AG04450 (cell line): ENCODE results near the gene TTC21B. TPM values are rescaled to one million over a fixed set of nuclear protein-coding genes. Genes with fewer than 3 reads are reported as not detected.

Source experiments
- CTCF ChIA-PET: fragments of 300-600, 350-600 bp; formaldehyde crosslinking; extraction: SDS; loops from one replicate; lab custom pipeline; 2022; ENCODE audit warnings: antibody characterized with exemption, inconsistent platforms; lab: Charles Lee
- POLR2A ChIA-PET: fragments of 350-600 bp; formaldehyde crosslinking; extraction: SDS; loops from one replicate; lab custom pipeline; 2021; ENCODE audit warnings: antibody characterized with exemption, inconsistent platforms; lab: Yijun Ruan, JAX
- DNase-seq: peaks from one replicate; pipeline ENCODE4 v3.0.0-alpha.2; 2011; ENCODE audit warnings: low read depth, low spot score
- H3K27ac ChIP-seq: one replicate; pipeline ENCODE4 v1.5.1; 2012; ENCODE audit warnings: low read depth, low read length, control low read depth
- H3K27me3 ChIP-seq: one replicate; pipeline ENCODE4 v1.6.0; 2012; ENCODE audit warnings: low read length; ENCODE audit not compliant: control insufficient read depth, insufficient read depth
- H3K4me3 ChIP-seq: 2 replicates; pipeline ENCODE4 v1.5.1; 2011; ENCODE audit warnings: mild to moderate bottlenecking, low read depth, low read length, control low read depth
- H3K9me3 ChIP-seq: 2 replicates; pipeline ENCODE4 v1.5.1; 2012; ENCODE audit warnings: low read length; ENCODE audit not compliant: control insufficient read depth, insufficient read depth
- polyA plus RNA-seq: library from polyadenylated mRNA; depleted of rRNA; stranded (reverse); fragments of >200 nt; gene quantifications from 2 replicates; pipeline ENCODE4 v1.2.3, GENCODE V29; 2011
- TF ChIP-seq, protein P1 (sequence below): IDR thresholded peaks from 2 replicates; pipeline ENCODE4 v1.5.1; 2011; ENCODE audit warnings: low read depth, low read length, control low read depth, inconsistent platforms

TTC21B gene
- polyA plus RNA-seq, 1 experiment, result 12.1 TPM

DNA sequence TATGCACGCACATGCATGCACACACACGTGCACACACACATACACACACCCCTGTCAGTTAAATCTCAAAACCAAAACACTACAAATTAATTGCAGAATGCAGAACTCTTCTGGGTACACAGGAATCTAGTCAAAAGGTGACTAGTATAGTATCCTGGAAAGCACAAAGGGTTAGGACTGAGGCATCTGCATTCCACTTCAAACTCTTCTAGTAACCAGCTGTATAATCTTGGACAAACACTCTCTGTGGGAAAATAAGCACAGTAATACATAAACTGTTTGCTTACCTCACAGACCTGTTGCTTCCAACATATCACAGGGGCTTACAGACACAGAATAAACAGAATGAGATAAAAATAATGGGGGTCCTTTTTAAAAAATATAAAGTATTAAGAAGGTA, 49.1 kb downstream of the TTC21B start:
- ChIA-PET CTCF (interaction anchor here (1.3 kb wide), 2 partner anchors 9 to 223 kb away, joined by 3 read pairs; partner anchors contain the start of gene SCN1A), POLR2A (no interaction called here)
- H3K27ac ChIP-seq, result no peak overlapping the region
- H3K9me3 ChIP-seq, result no peaks in the 10 kb centered on the region
- no peak overlapping the region for H3K4me3 ChIP-seq
- TF ChIP-seq, protein P1, sequence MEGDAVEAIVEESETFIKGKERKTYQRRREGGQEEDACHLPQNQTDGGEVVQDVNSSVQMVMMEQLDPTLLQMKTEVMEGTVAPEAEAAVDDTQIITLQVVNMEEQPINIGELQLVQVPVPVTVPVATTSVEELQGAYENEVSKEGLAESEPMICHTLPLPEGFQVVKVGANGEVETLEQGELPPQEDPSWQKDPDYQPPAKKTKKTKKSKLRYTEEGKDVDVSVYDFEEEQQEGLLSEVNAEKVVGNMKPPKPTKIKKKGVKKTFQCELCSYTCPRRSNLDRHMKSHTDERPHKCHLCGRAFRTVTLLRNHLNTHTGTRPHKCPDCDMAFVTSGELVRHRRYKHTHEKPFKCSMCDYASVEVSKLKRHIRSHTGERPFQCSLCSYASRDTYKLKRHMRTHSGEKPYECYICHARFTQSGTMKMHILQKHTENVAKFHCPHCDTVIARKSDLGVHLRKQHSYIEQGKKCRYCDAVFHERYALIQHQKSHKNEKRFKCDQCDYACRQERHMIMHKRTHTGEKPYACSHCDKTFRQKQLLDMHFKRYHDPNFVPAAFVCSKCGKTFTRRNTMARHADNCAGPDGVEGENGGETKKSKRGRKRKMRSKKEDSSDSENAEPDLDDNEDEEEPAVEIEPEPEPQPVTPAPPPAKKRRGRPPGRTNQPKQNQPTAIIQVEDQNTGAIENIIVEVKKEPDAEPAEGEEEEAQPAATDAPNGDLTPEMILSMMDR, result no peak
- no peaks in the 10 kb centered on the region for H3K27me3 ChIP-seq
- no peak for DNase-seq

DNA sequence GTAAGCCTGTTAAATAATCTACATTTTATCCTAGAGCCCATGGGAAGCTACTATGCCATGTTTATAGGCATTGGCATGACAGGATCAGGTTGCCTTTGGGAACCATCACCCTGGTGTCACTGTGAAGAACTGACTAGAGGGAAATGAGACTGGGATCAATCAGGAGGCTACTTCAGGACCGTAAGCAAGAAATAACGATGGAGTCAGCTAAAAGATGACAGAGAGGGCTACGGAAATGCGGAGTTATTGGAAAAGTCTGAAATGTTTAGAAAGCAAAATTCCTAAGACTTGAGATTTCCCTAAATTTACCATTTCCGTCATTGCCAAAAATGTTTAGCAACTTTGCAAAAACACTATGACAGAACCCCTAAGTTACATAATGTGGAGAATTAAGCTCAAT, 50.2 kb downstream of the TTC21B start:
- H3K27ac ChIP-seq, result no peak overlapping the region
- no peak for DNase-seq
- POLR2A ChIA-PET, result no interaction called here
- CTCF ChIA-PET, result interaction anchor here (0.7 to 1.3 kb wide), 3 partner anchors 10 to 224 kb away, joined by 3 read pairs; partner anchors contain the start of genes SCN1A and TTC21B
- no peak overlapping the region for H3K4me3 ChIP-seq
- TF ChIP-seq, protein P1, result no peak
- no peaks in the 10 kb centered on the region for H3K27me3 ChIP-seq
- H3K9me3 ChIP-seq, result no peaks in the 10 kb centered on the region

DNA sequence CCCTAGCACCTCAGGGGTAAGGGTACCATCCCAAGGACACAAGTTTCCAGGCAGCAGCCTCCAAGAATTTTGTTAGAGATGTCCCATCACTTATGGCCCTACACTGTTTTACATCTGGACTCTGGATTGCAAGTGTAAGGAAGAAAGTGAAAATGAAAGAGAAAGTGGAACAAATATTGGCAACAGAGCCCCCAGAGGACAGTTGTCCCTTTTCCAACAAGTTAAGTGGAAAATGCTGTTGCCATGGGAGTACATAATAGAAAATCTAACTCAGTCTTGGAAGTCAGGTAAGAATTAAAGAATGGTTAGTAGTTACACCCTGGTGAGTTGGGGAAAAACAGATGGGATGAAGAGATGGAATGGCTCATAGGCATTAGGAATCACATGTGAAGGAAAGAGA, 50.6 kb downstream of the TTC21B start:
- TF ChIP-seq, protein P1, result no peak
- no peak overlapping the region for H3K27ac ChIP-seq
- ChIA-PET CTCF (no interaction called here), POLR2A (no interaction called here)
- H3K9me3 ChIP-seq, result no peaks in the 10 kb centered on the region
- no peak for DNase-seq
- H3K4me3 ChIP-seq, result no peak overlapping the region
- H3K27me3 ChIP-seq, result no peaks in the 10 kb centered on the region

DNA sequence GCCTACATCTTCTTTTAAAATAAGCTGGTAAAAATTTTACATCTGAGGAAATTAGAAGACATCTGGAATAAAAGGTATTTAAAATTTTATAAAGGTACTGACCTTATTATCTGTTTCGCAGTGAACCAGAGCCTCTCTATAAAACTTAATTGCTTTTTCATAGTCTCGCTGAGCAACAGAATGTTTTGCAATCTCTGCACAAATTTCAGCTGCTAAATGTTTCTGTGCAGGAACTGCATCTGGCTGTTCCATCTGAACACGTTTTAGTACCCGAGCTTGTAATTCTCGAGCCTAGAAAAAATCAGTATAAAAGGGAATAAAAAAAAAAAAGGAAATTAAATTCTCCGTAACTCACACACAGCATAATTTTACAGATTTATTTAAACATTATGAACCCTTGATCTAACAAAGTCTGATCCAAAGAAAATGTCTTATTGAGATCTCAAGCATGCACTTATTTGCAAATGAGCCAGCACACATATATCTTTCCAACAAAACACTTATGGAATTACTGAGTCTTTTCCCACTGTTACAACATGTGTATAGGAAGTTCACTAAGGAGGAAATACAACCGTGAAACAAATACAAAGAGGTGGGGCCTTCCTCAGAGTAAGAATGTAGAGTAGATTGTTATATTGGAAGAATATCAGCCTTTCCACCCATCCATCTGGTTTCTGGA, 51.8 kb downstream of the TTC21B start:
- H3K27me3 ChIP-seq, result no peaks in the 10 kb centered on the region
- POLR2A ChIA-PET, result no interaction called here
- H3K27ac ChIP-seq, result no peak overlapping the region
- CTCF ChIA-PET, result no interaction called here
- DNase-seq, result no peak
- H3K9me3 ChIP-seq, result no peaks in the 10 kb centered on the region
- no peak overlapping the region for H3K4me3 ChIP-seq
- TF ChIP-seq, protein P1, result no peak

DNA sequence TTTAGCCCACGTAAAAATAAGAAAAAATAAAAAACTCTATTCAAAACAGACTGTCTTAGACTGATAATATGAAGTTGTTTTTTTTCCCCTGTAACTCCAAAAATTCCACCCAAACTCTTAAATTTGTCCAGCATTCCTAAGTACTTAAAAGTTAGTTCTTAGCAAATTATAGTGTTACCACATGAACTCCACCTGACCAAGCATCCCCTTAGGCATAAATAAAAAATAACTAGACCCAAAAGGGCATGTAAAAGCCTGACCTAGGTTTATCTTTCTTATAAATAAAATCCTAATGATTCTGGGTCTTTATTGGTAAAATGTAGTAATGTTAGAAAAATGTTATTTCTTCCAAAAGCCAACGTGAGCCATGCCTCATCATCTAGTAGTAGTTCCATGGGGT, 54.3 kb downstream of the TTC21B start:
- no peak for DNase-seq
- H3K9me3 ChIP-seq, result no peaks in the 10 kb centered on the region
- TF ChIP-seq, protein P1, result no peak
- H3K27me3 ChIP-seq, result no peaks in the 10 kb centered on the region
- no peak overlapping the region for H3K4me3 ChIP-seq
- H3K27ac ChIP-seq, result no peak overlapping the region
- ChIA-PET CTCF (no interaction called here), POLR2A (no interaction called here)
